K562 (cell line): Measurements from ENCODE around the gene SREBF1. TPM values are rescaled to one million over a fixed set of nuclear protein-coding genes. Genes with fewer than 3 reads are reported as not detected.

Experiments
- ATAC-seq: fragments of 200-7000 bp; cut with Tn5 transposase; 3 replicates; pipeline ENCODE4 v1.9.1; 2020; ENCODE audit warnings: moderate library complexity
- BruUV-seq: library from RNA; stranded (reverse); fragments of 400-500 nt; replicated peaks from 2 replicates; lab custom pipeline; 2021; lab: Mats Ljungman, UMichigan
- CTCF ChIA-PET: fragments of 300-600 bp; formaldehyde crosslinking; extraction: SDS; loops from one replicate; lab custom pipeline; 2021; ENCODE audit warnings: low intra/inter-chr PET ratio; lab: Yijun Ruan, JAX
- POLR2A ChIA-PET: fragments of 300-600, 350-650 bp; sonication (Branson Sonifier 250); formaldehyde crosslinking; extraction: SDS; loops from one replicate; lab custom pipeline; 2021; ENCODE audit warnings: antibody characterized with exemption, inconsistent platforms; lab: Yijun Ruan, JAX
- DNase-seq, 4 experiments: peaks; one replicate each; pipeline versions ENCODE4 v3.0.0 to v3.0.0-alpha.2; 2011 to 2018; ENCODE audit warnings: low spot score in 3 of 4, mixed read lengths in 3 of 4; ENCODE audit errors: extremely low read depth in 1 of 4
- FAIRE-seq: peaks from 2 replicates; lab custom pipeline; 2011; peaks lifted over from hg19 to GRCh38; lab: Jason Lieb, UNC
- H2AFZ ChIP-seq: 2 replicates; pipeline ENCODE4 v1.6.0; 2011; ENCODE audit warnings: low read depth, low read length, control low read depth, inconsistent platforms
- H3K27ac ChIP-seq: fragments of 200-600 bp; 3 replicates; pipeline ENCODE4 v1.8.0; 2011; ENCODE audit warnings: low read depth, mild to moderate bottlenecking, control low read depth, inconsistent platforms, low read length, moderate library complexity, mixed read lengths; ENCODE audit errors: extremely low read depth
- H3K27me3 ChIP-seq, 2 experiments: fragments of 300-600 bp in 1 of 2; 2 replicates in 1 of 2; 3 replicates in 1 of 2; pipeline versions ENCODE4 v1.6.0 to v1.8.0; 2011; ENCODE audit warnings: inconsistent platforms in 2 of 2, low read length in 2 of 2, mild to moderate bottlenecking in 1 of 2, mixed read lengths in 1 of 2, moderate library complexity in 1 of 2; ENCODE audit not compliant: control insufficient read depth in 2 of 2, insufficient read depth in 2 of 2
- H3K36me3 ChIP-seq: fragments of 300-600 bp; 3 replicates; pipeline ENCODE4 v1.8.0; 2011; ENCODE audit warnings: mild to moderate bottlenecking, low read length, inconsistent platforms; ENCODE audit not compliant: control insufficient read depth, insufficient read depth
- H3K4me1 ChIP-seq, 2 experiments: fragments of 200-600 bp in 1 of 2; replicated peaks in 1 of 2; 2 replicates in 1 of 2; 3 replicates in 1 of 2; pipeline versions ENCODE4 v1.5.1 to v1.8.0; 2011; ENCODE audit warnings: inconsistent platforms in 2 of 2, low read length in 2 of 2, mild to moderate bottlenecking in 1 of 2, mixed read lengths in 1 of 2, moderate library complexity in 1 of 2; ENCODE audit not compliant: control insufficient read depth in 2 of 2, insufficient read depth in 2 of 2
- H3K4me2 ChIP-seq: 2 replicates; pipeline ENCODE4 v1.6.1; 2011; ENCODE audit warnings: low read length, control low read depth, inconsistent platforms, mixed read lengths; ENCODE audit not compliant: insufficient read depth
- H3K4me3 ChIP-seq: fragments of 200-600 bp; sonication (generic), shearing (Covaris generic); 2 replicates; pipeline ENCODE4 v1.5.1; 2016; ENCODE audit warnings: control low read depth, inconsistent platforms
- H3K79me2 ChIP-seq: fragments of 200-600 bp; 3 replicates; pipeline ENCODE4 v1.8.0; 2011; ENCODE audit warnings: low read length, inconsistent platforms; ENCODE audit not compliant: control insufficient read depth, insufficient read depth
- H3K9ac ChIP-seq, 2 experiments: 2 replicates each; pipeline versions ENCODE4 v1.6.0 to v1.6.1; 2011; ENCODE audit warnings: low read depth in 2 of 2, low read length in 2 of 2, control low read depth in 1 of 2, inconsistent platforms in 1 of 2, mild to moderate bottlenecking in 1 of 2, mixed read lengths in 1 of 2; ENCODE audit not compliant: insufficient read depth in 1 of 2
- H3K9me1 ChIP-seq: one replicate; pipeline ENCODE4 v1.6.0; 2011; ENCODE audit warnings: inconsistent platforms, mild to moderate bottlenecking, low read length, moderate library complexity; ENCODE audit not compliant: control insufficient read depth, insufficient read depth
- H3K9me3 ChIP-seq: replicated peaks from 2 replicates; pipeline ENCODE4 v1.5.1; 2011; ENCODE audit warnings: low read depth, low read length, inconsistent platforms; ENCODE audit not compliant: control insufficient read depth, insufficient read depth
- H4K20me1 ChIP-seq: replicated peaks from 2 replicates; pipeline ENCODE4 v1.6.1; 2011; ENCODE audit warnings: low read length, inconsistent platforms, mixed read lengths; ENCODE audit not compliant: control insufficient read depth, insufficient read depth
- BCOR ChIP-seq: fragments of 450-650 bp; IDR thresholded peaks from 2 replicates; pipeline ENCODE4 v1.6.1; 2016
- BRD9 ChIP-seq: fragments of 450-650 bp; IDR thresholded peaks from 2 replicates; pipeline ENCODE4 v1.6.1; 2018; ENCODE audit warnings: low read depth; ENCODE audit not compliant: partially characterized antibody
- HMG20A ChIP-seq: fragments of 450-650 bp; formaldehyde crosslinking; conservative IDR thresholded peaks from 2 replicates; pipeline ENCODE4 v1.4.0; 2020; ENCODE audit warnings: mild to moderate bottlenecking, mixed read lengths
- KLF6 ChIP-seq: fragments of 250-450 bp; sonication (Bioruptor Pico); IDR thresholded peaks from 2 replicates; pipeline ENCODE4 v1.4.0; 2020; ENCODE audit warnings: mild to moderate bottlenecking, moderate library complexity, borderline replicate concordance
- PCBP1 ChIP-seq: fragments of 200-400 bp; formaldehyde crosslinking; IDR thresholded peaks from 2 replicates; pipeline ENCODE4 v1.6.1; 2018; ENCODE audit warnings: mild to moderate bottlenecking, low read depth, low read length; ENCODE audit not compliant: poor library complexity, severe bottlenecking
- WGBS: fragments of 100-300 bp; shearing (Covaris generic); methylation state at CpG from one replicate; pipeline ENCODE4 v1.1.6; 2016; ENCODE audit warnings: low coverage, mixed read lengths; ENCODE audit not compliant: insufficient coverage; ENCODE audit errors: missing lambda C conversion rate; 5-methylcytosine and 5-hydroxymethylcytosine counted together
- in situ Hi-C: fragments of 300-500 bp; cut with MboI; formaldehyde crosslinking; loops from 4 replicates; pipeline ENCODE4 v1.15.0; 2018; ENCODE audit warnings: inconsistent platforms, mixed read lengths
- intact Hi-C: fragments of 100-400 bp; cut with micrococcal nuclease; formaldehyde crosslinking; loops from 2 replicates; pipeline ENCODE4 v1.14.2; 2022
- polyA plus RNA-seq, 8 experiments: library from polyadenylated mRNA; depleted of rRNA in 4 of 8; stranded (reverse) in 5 of 8; unstranded in 3 of 8; fragments of >200 nt; fragmentation: Nextera tagmentation in 2 of 8; fragmentation: Illumina TruSeq in 1 of 8; extraction: Ambion mirVana in 2 of 8; extraction: Trizol in 1 of 8; gene quantifications; 2 replicates each; pipeline versions ENCODE4 v1.2.1 to v1.2.3, GENCODE V29; 2011 to 2014; ENCODE audit warnings: inconsistent platforms in 1 of 8, missing spikeins in 1 of 8
- total RNA-seq, 7 experiments: library from RNA; depleted of rRNA in 6 of 7; stranded (reverse); fragments of >200 nt in 6 of 7; fragmentation: Illumina TruSeq in 2 of 7; extraction: Trizol in 2 of 7; gene quantifications; 2 replicates each; pipeline versions ENCODE4 v1.2.1 to v1.2.3, GENCODE V29; 2011 to 2021; ENCODE audit warnings: low replicate concordance in 1 of 7
- TF ChIP-seq, protein P1 (sequence below): fragments of 450-650 bp; formaldehyde crosslinking; IDR thresholded peaks from 2 replicates; pipeline ENCODE4 v1.4.0; 2022; ENCODE audit warnings: mild to moderate bottlenecking, moderate library complexity
- TF ChIP-seq, protein P2 (sequence below), 2 experiments: fragments of 450-650 bp; IDR thresholded peaks; 2 replicates each; pipeline ENCODE4 v1.6.1; 2018; ENCODE audit warnings: mild to moderate bottlenecking in 2 of 2, low read depth in 1 of 2; ENCODE audit not compliant: partially characterized antibody in 2 of 2

SREBF1 gene
- total and polyA plus RNA-seq, 9 of the 15 experiments (the other 6 are each of a cell fraction or from before 2014, with no cell fraction given): 1.6 to 169 (median 69.4) TPM

DNA sequence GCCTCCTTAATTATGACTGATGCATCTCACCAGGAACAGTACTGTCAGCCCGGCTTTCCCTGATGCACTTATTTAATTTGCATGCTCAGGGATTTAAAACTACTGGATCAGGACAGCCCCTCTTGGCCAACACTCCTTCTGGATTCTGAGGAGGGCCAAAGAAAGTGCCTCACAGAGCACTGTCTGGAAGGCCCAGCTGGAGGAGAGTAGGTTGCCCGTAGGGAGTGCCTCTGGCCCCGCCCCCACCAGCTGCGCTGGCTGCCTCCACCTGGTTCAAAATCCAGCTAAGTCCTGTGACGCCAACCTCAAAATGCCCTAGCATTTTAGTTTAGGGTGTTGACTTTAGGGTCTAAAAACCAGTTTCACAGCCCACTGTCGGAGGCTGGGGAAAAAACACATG, 49.4 kb upstream of the SREBF1 start:
- Histone ChIP-seq H3K4me2 (no peak overlapping the region), H2AFZ (no peak overlapping the region), H3K27ac (no peak overlapping the region), H3K9me1 (no peaks in the 10 kb centered on the region), H3K36me3 (no peaks in the 10 kb centered on the region), H3K4me1 (peaks cover 0 to under 1% of the 10 kb centered on the region in 2 experiments; a peak in 1 of 5 replicates), H3K4me3 (no peak overlapping the region), H3K9me3 (no peaks in the 10 kb centered on the region), H3K79me2 (no peaks in the 10 kb centered on the region), H3K9ac (no peak overlapping the region), H3K27me3 (no peaks in the 10 kb centered on the region), H4K20me1 (no peaks in the 10 kb centered on the region)
- ATAC-seq (no peak), FAIRE-seq (no peak), DNase-seq (no peak)
- TF ChIP-seq, protein P1, sequence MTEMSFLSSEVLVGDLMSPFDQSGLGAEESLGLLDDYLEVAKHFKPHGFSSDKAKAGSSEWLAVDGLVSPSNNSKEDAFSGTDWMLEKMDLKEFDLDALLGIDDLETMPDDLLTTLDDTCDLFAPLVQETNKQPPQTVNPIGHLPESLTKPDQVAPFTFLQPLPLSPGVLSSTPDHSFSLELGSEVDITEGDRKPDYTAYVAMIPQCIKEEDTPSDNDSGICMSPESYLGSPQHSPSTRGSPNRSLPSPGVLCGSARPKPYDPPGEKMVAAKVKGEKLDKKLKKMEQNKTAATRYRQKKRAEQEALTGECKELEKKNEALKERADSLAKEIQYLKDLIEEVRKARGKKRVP (CRISPR knock-in tag): no peak
- TF ChIP-seq PCBP1 (no peak), BRD9 (no peak), HMG20A (CRISPR knock-in tag) (no peak), BCOR (no peak), KLF6 (CRISPR knock-in tag) (no peak)
- TF ChIP-seq, protein P2, sequence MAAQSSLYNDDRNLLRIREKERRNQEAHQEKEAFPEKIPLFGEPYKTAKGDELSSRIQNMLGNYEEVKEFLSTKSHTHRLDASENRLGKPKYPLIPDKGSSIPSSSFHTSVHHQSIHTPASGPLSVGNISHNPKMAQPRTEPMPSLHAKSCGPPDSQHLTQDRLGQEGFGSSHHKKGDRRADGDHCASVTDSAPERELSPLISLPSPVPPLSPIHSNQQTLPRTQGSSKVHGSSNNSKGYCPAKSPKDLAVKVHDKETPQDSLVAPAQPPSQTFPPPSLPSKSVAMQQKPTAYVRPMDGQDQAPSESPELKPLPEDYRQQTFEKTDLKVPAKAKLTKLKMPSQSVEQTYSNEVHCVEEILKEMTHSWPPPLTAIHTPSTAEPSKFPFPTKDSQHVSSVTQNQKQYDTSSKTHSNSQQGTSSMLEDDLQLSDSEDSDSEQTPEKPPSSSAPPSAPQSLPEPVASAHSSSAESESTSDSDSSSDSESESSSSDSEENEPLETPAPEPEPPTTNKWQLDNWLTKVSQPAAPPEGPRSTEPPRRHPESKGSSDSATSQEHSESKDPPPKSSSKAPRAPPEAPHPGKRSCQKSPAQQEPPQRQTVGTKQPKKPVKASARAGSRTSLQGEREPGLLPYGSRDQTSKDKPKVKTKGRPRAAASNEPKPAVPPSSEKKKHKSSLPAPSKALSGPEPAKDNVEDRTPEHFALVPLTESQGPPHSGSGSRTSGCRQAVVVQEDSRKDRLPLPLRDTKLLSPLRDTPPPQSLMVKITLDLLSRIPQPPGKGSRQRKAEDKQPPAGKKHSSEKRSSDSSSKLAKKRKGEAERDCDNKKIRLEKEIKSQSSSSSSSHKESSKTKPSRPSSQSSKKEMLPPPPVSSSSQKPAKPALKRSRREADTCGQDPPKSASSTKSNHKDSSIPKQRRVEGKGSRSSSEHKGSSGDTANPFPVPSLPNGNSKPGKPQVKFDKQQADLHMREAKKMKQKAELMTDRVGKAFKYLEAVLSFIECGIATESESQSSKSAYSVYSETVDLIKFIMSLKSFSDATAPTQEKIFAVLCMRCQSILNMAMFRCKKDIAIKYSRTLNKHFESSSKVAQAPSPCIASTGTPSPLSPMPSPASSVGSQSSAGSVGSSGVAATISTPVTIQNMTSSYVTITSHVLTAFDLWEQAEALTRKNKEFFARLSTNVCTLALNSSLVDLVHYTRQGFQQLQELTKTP (IDR thresholded peaks at IDR 0.05; ENCODE audit: low read depth in 1 of 2, partially characterized antibody in 2 of 2): no peak
- ChIA-PET CTCF (no interaction called here), POLR2A (no interaction called here)
- intact Hi-C loops (no loop called here), in situ Hi-C loops (no loop called here)
- BruUV-seq: no TSS peak
- 63% methylated on average over 6 of the region's 6 CpGs for WGBS
